Stimulated activated CD4-positive, alpha-beta T cell treated with anti-CD3 and anti-CD28 coated beads, Interleukin-15, amount 100 ng/mL, for 48 hours (primary cell): ENCODE data around the gene SCFD2.

Experiments
- DNase-seq, 2 donors: peaks; one replicate each; pipeline ENCODE4 v3.0.0-alpha.2; 2020; ENCODE audit warnings: low read depth in 2 of 2

The SCFD2 gene

GRCh38 chr4:52987392-52988056 is 378.3 kb downstream of the SCFD2 start:
- no peak for DNase-seq

- no peak for DNase-seq
Observed at GRCh38 chr4:52984462-52984881, 381.4 kb downstream of the SCFD2 start.

- no peak for DNase-seq
Observed at GRCh38 chr4:52983563-52984303, 382.1 kb downstream of the SCFD2 start.

- no peak for DNase-seq
Observed at GRCh38 chr4:52982946-52983340, 382.9 kb downstream of the SCFD2 start.

- DNase-seq: no peak
Observed at GRCh38 chr4:52982255-52982945, 383.5 kb downstream of the SCFD2 start.

GRCh38 chr4:52979821-52980590 is 385.9 kb downstream of the SCFD2 start:
- DNase-seq: no peak

- no peak for DNase-seq
Observed at GRCh38 chr4:52979020-52979419, 386.8 kb downstream of the SCFD2 start.

- no peak for DNase-seq
Observed at GRCh38 chr4:52977252-52977651, 388.6 kb downstream of the SCFD2 start.

GRCh38 chr4:52976523-52977230 is 389.2 kb downstream of the SCFD2 start:
- no peak for DNase-seq

- no peak for DNase-seq
Observed at GRCh38 chr4:52968691-52969090, 397.2 kb downstream of the SCFD2 start.

- DNase-seq: no peak
Observed at GRCh38 chr4:52968241-52968640, 397.6 kb downstream of the SCFD2 start.

- no peak for DNase-seq
Observed at GRCh38 chr4:52966781-52967180, 399.1 kb downstream of the SCFD2 start.

GRCh38 chr4:52966172-52966571 is 399.7 kb downstream of the SCFD2 start:
- no peak for DNase-seq

GRCh38 chr4:52964561-52965101 is 401.2 kb downstream of the SCFD2 start:
- DNase-seq: no peak

GRCh38 chr4:52964011-52964410 is 401.9 kb downstream of the SCFD2 start:
- no peak for DNase-seq

- DNase-seq: no peak
Observed at GRCh38 chr4:52962721-52963120, 403.1 kb downstream of the SCFD2 start.

- DNase-seq: no peak
Observed at GRCh38 chr4:52961666-52962412, 404.0 kb downstream of the SCFD2 start.

GRCh38 chr4:52959541-52959940 is 406.3 kb downstream of the SCFD2 start:
- DNase-seq: no peak

GRCh38 chr4:52957835-52958631 is 407.8 kb downstream of the SCFD2 start:
- DNase-seq: no peak
